ENCODE measurements around the gene OSBPL3.
A peak's percentile ranks its signal among the peaks of the same experiment; 100 is the strongest.

OSBPL3 gene

GRCh38 chr7:24926623-24927524 lies 53.1 kb downstream of the OSBPL3 start:
- no peak overlapping the region for H3K27ac Mint-ChIP-seq
- no peaks in the 10 kb centered on the region for H3K9me3 Mint-ChIP-seq
- no peaks in the 10 kb centered on the region for H3K27me3 Mint-ChIP-seq
- peaks cover 78% of the 10 kb centered on the region for H3K4me1 Mint-ChIP-seq (ENCODE audit: low read depth)
- H3K36me3 Mint-ChIP-seq (ENCODE audit: low read depth) = peaks cover 54% of the 10 kb centered on the region
- DNase-seq = no peak
- no peak overlapping the region for H3K4me3 Mint-ChIP-seq

- H3K27me3 Mint-ChIP-seq = no peaks in the 10 kb centered on the region
- H3K4me1 Mint-ChIP-seq (ENCODE audit: low read depth) = peaks cover 80% of the 10 kb centered on the region
- no peak for DNase-seq
- H3K4me3 Mint-ChIP-seq = no peak overlapping the region
- H3K27ac Mint-ChIP-seq = peak overlapping the region; percentile 65
- peaks cover 30% of the 10 kb centered on the region for H3K36me3 Mint-ChIP-seq (ENCODE audit: low read depth)
- no peaks in the 10 kb centered on the region for H3K9me3 Mint-ChIP-seq
Measured at GRCh38 chr7:24924375-24924774, 55.6 kb downstream of the OSBPL3 start.

GRCh38 chr7:24923172-24923865 lies 56.7 kb downstream of the OSBPL3 start:
- no peak overlapping the region for H3K4me3 Mint-ChIP-seq
- peak overlapping the region; percentile 91 for H3K27ac Mint-ChIP-seq
- peaks cover 87% of the 10 kb centered on the region for H3K4me1 Mint-ChIP-seq (ENCODE audit: low read depth)
- H3K36me3 Mint-ChIP-seq (ENCODE audit: low read depth) = peaks cover 20% of the 10 kb centered on the region
- DNase-seq = no peak
- no peaks in the 10 kb centered on the region for H3K9me3 Mint-ChIP-seq
- H3K27me3 Mint-ChIP-seq = no peaks in the 10 kb centered on the region

GRCh38 chr7:24922099-24922773 lies 57.7 kb downstream of the OSBPL3 start:
- H3K36me3 Mint-ChIP-seq (ENCODE audit: low read depth) = peaks cover 17% of the 10 kb centered on the region
- no peaks in the 10 kb centered on the region for H3K9me3 Mint-ChIP-seq
- DNase-seq = no peak
- no peaks in the 10 kb centered on the region for H3K27me3 Mint-ChIP-seq
- H3K4me3 Mint-ChIP-seq = no peak overlapping the region
- peak overlapping the region; percentile 91 for H3K27ac Mint-ChIP-seq
- peaks cover 89% of the 10 kb centered on the region for H3K4me1 Mint-ChIP-seq (ENCODE audit: low read depth)

GRCh38 chr7:24921362-24921679 lies 58.7 kb downstream of the OSBPL3 start:
- Mint-ChIP-seq H3K4me1 (ENCODE audit: low read depth) (peaks cover 92% of the 10 kb centered on the region), H3K4me3 (peak overlapping the region; percentile 15), H3K36me3 (ENCODE audit: low read depth) (peaks cover 12% of the 10 kb centered on the region), H3K27ac (peak overlapping the region; percentile 91), H3K27me3 (no peaks in the 10 kb centered on the region), H3K9me3 (no peaks in the 10 kb centered on the region)
- no peak for DNase-seq

- Mint-ChIP-seq H3K36me3 (ENCODE audit: low read depth) (peaks cover 12% of the 10 kb centered on the region), H3K27me3 (no peaks in the 10 kb centered on the region), H3K4me1 (ENCODE audit: low read depth) (peaks cover 94% of the 10 kb centered on the region), H3K27ac (peak overlapping the region; percentile 91), H3K4me3 (peak overlapping the region; percentile 15), H3K9me3 (no peaks in the 10 kb centered on the region)
- DNase-seq = no peak
Measured at GRCh38 chr7:24920451-24921361, 59.3 kb downstream of the OSBPL3 start.

- Mint-ChIP-seq H3K4me3 (no peak overlapping the region), H3K4me1 (ENCODE audit: low read depth) (peaks cover 93% of the 10 kb centered on the region), H3K27ac (peak overlapping the region; percentile 71), H3K27me3 (no peaks in the 10 kb centered on the region), H3K9me3 (no peaks in the 10 kb centered on the region), H3K36me3 (ENCODE audit: low read depth) (peaks cover 28% of the 10 kb centered on the region)
- no peak for DNase-seq
Measured at GRCh38 chr7:24917510-24918239, 62.3 kb downstream of the OSBPL3 start.

- H3K4me3 Mint-ChIP-seq = peak overlapping the region; percentile 30
Measured at GRCh38 chr7:24916463-24917040, 63.4 kb downstream of the OSBPL3 start.

GRCh38 chr7:24914465-24914859 lies 65.5 kb downstream of the OSBPL3 start:
- no peaks in the 10 kb centered on the region for H3K27me3 Mint-ChIP-seq
- peaks cover 94% of the 10 kb centered on the region for H3K4me1 Mint-ChIP-seq (ENCODE audit: low read depth)
- H3K27ac Mint-ChIP-seq = peak overlapping the region; percentile 77
- DNase-seq = no peak
- H3K4me3 Mint-ChIP-seq = no peak overlapping the region
- peaks cover 34% of the 10 kb centered on the region for H3K36me3 Mint-ChIP-seq (ENCODE audit: low read depth)
- H3K9me3 Mint-ChIP-seq = no peaks in the 10 kb centered on the region

More at GRCh38 chr7:24916463-24917040, 63.4 kb downstream of the OSBPL3 start:
- H3K4me1 Mint-ChIP-seq (ENCODE audit: low read depth) = peaks cover 93% of the 10 kb centered on the region
- peak overlapping the region; percentile 77 for H3K27ac Mint-ChIP-seq
- no peak for DNase-seq
- peaks cover 30% of the 10 kb centered on the region for H3K36me3 Mint-ChIP-seq (ENCODE audit: low read depth)
- H3K9me3 Mint-ChIP-seq = no peaks in the 10 kb centered on the region
- H3K27me3 Mint-ChIP-seq = no peaks in the 10 kb centered on the region

- no peak for DNase-seq
- Mint-ChIP-seq H3K4me3 (no peak overlapping the region), H3K36me3 (ENCODE audit: low read depth) (peaks cover 34% of the 10 kb centered on the region), H3K27me3 (no peaks in the 10 kb centered on the region), H3K27ac (peak overlapping the region; percentile 63), H3K4me1 (ENCODE audit: low read depth) (peaks cover 88% of the 10 kb centered on the region), H3K9me3 (no peaks in the 10 kb centered on the region)
Measured at GRCh38 chr7:24913801-24914464, 66.0 kb downstream of the OSBPL3 start.

- peaks cover 31% of the 10 kb centered on the region for H3K36me3 Mint-ChIP-seq (ENCODE audit: low read depth)
- no peak overlapping the region for H3K4me3 Mint-ChIP-seq
- peaks cover 79% of the 10 kb centered on the region for H3K4me1 Mint-ChIP-seq (ENCODE audit: low read depth)
- H3K27ac Mint-ChIP-seq = no peak overlapping the region
- no peaks in the 10 kb centered on the region for H3K27me3 Mint-ChIP-seq
- no peak for DNase-seq
- H3K9me3 Mint-ChIP-seq = no peaks in the 10 kb centered on the region
Measured at GRCh38 chr7:24912874-24913514, 67.0 kb downstream of the OSBPL3 start.

- no peak for DNase-seq
- Mint-ChIP-seq H3K36me3 (ENCODE audit: low read depth) (peaks cover 31% of the 10 kb centered on the region), H3K27ac (no peak overlapping the region), H3K9me3 (no peaks in the 10 kb centered on the region), H3K27me3 (no peaks in the 10 kb centered on the region), H3K4me3 (no peak overlapping the region), H3K4me1 (ENCODE audit: low read depth) (peaks cover 73% of the 10 kb centered on the region)
Measured at GRCh38 chr7:24912424-24912823, 67.6 kb downstream of the OSBPL3 start.
